HS-5 (cell line): Measurements from ENCODE around the gene ART4.

Experiments
- DNase-seq: peaks from one replicate; pipeline ENCODE4 v3.0.0-alpha.2; 2012; ENCODE audit warnings: low read depth

ART4 gene

DNA sequence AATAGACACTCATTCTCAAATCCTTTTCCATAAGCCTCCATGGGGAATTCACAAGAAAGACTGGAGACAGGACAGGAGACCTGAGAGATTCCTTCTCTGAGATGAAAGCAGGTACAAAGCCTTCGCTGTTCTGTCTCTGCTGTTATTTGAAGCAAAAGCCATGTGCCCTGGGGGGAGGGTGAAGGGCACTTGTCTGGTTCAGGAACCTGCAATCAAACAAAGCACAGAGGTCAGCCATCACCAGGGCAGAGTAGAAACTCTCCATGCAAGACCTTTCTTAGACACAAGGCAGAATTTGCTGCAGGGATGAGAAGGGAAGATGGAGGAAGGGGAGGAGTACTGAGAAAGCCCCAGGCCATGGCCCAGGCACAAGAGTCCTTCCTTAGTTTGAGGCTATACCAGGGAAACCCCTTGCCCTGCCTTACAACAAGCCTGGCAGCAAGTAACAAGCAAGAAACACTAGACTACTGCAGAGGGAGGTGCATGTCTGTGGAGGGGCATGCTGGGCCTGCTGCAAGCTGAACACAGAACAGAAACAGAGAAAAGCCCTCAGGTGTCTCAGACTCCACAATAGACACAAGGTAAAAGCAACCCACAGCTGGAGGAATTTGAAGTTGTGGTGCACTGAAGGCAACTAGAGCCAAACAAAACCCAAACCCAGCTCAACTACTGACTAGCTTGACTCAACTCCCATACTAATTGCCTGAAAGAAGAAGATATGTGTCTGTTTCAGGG lies 7.8 kb upstream of the ART4 start:
- DNase-seq = no peak

DNA sequence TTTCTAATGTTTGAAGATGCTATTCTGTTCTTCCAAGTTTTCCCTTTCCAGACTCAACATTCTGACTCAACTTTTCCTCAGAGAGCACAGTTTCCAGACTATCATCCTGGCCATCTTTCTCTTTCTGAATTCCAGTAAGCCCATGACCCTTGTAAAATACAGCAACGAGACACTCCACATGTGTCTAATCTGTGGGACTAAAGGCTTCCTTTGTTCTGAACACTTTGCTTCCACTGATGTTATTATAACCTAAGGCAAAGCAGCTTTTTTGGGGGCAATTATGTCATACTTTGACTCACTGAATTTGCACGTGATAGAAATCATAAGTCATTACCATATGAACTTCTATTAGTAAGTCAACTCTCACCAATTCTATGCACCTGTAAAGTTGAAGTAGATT lies 6.3 kb upstream of the ART4 start:
- DNase-seq = no peak

DNA sequence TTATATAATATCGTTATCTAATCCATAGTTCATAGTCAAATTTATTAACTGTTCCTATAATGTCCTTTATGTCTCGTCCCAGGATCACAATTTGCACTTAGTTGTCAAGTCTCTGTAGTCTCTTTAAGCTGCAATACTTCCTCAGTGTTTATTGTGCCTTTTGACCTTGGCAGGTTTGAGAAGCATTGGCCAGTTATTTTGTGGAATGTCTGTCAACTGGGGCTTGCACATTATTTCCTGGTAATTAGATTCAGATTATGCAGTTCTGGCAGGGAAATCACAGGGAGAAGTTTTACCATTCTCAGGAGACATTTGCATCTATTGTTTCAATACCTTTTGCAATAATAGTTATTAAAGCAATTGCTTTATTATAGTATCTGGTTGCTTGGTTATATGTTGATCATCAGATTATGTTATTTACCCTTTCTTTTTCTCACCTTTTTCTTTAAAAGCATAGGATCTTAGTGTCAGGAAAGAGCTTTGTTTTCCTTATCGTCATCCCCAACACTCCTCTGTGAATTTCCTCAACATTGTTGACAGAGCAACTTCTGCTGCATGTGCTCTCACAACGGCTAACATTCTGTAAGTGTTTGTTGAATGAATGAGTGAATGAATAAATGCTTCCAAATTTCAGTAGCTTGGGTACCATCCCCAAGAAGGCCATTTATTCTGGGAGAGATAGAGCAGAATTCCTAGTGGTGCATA lies 3.7 kb upstream of the ART4 start:
- DNase-seq = no peak

DNA sequence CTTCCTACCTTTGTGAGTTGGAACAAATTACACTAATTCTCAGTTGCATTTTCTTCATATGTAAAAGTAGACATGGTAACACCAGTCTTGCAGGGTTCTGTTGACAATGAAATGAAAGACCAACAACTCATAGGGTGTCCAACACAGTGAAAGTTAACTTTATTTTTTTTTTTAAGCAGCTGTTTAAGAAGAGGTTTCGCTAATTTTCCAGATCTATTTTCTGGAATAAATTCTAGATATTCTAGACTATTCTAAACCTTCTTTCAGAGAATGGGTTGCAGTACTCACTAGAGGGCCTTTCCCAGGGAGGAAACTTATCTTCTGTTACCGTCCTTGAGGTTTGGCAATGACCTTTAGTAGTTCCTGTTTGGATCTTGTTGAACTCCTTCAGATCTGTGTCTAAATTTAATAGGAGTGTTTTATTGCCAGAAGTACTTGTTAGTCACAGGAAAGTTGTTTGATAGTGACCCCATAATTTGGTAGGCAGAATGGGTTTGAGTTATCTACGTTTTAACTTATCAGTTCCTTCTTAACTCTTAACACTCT lies 2.8 kb upstream of the ART4 start:
- DNase-seq = no peak

DNA sequence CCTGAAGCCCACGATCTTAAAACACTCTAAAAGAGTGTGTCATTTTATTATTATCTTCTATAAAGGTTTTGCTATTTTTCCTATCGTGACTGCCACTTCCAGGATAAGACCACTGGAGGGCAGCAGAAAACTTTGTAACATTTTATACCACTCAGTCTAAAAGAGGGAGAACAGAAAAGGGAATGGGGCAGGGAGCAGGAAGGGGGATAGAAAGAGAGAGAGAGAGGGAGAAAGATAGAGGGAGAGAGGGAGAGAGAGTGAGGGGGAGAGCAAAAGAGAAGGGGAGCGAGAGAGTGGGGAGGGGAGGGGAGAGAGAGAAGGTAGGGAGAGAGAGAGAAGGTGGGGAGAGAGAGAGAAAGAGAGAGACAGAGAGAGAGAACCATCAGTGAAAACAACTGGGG lies 2.0 kb upstream of the ART4 start:
- no peak for DNase-seq

DNA sequence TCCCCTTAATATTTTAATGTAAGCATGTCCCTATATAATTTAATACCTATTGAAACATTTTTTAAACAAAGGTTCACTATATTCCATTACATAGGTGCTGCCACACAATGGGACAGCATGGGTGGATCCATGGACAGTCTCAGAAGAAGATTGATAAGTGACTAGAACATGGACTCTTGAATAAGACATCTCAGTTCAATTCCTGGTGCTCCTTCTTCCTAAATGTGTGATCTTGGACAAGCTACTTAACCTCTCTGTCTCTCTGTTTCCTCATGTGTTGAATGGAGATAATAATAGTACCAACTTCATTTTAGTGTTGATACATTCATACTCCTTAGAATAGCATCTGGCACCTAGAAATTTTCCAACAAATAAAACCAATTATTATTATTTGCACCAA lies 1.1 kb upstream of the ART4 start:
- DNase-seq = no peak

DNA sequence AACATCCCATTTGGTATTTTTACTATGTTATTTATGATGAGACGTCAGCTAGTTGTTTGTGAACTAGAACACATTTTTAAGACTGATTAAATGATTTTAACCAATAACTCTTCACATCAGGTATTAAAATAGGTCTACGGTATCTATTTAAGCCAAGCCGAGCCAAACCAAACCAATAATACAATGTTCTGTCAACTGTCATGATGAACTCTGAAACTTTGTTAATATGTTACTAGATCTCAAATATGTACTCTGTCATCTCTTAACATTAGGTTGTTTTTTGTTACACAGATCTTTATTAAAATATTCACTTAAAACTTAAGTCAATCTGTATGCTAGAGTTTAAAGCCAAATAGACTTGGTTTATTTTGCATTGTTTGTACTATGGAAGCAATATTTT lies 1.0 kb downstream of the ART4 start:
- DNase-seq = no peak

DNA sequence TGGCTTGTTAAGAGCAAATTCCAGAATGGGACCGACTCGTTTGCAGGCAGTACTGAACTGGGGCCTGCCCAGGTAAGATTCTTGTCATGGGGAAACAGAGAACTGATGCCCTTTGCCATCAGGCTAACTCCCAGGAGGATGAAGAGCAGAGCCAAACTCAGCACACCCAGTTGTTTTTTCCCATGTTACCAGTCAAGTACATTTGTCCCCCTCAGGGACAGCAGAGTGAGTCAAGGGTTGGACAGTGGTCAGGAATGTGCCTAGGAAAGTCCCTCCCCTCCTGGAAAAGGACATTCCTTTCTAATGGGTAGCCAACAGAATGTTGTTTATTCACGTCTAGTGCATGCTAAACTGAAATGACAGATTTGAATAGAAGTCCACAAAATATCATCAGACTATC lies 1.6 kb downstream of the ART4 start:
- DNase-seq = peak; percentile 44

DNA sequence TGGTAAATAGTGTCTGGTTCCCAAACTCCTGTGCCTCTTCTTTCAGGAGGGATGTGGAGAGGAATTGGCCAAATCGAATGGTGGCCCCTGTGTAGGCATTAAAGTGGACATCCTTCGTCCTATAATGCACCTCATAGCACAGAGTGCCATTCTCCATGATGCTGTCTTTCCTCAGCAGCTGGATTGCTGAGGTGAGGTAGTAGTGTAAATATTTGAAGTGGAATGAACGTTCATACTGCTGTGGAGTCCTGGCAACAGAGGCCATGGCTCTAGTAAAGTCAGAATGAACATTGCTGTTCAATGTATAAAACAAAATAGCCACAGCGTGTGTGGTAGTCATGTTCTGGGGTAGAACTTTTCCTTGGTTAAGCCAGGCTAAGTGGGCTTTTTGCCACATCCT lies 2.7 kb downstream of the ART4 start:
- DNase-seq = no peak

DNA sequence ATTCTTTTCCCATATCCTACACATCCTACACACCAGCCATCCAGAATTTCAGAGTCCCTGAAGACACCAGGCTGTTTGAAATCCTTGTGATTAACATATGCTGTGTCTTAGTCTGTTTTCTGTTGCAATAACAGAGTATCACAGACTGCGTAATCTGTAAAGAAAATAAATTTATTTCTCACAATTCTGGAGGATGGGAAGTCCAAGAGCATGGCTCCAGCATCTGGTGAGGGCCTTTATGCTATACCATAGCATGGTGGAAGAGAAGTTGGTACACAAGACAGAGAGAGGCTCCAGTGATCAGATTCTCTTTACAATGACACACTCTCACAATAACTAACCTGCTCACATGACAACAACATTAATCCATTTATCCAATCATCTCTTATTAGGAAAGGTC lies 4.1 kb downstream of the ART4 start:
- no peak for DNase-seq

DNA sequence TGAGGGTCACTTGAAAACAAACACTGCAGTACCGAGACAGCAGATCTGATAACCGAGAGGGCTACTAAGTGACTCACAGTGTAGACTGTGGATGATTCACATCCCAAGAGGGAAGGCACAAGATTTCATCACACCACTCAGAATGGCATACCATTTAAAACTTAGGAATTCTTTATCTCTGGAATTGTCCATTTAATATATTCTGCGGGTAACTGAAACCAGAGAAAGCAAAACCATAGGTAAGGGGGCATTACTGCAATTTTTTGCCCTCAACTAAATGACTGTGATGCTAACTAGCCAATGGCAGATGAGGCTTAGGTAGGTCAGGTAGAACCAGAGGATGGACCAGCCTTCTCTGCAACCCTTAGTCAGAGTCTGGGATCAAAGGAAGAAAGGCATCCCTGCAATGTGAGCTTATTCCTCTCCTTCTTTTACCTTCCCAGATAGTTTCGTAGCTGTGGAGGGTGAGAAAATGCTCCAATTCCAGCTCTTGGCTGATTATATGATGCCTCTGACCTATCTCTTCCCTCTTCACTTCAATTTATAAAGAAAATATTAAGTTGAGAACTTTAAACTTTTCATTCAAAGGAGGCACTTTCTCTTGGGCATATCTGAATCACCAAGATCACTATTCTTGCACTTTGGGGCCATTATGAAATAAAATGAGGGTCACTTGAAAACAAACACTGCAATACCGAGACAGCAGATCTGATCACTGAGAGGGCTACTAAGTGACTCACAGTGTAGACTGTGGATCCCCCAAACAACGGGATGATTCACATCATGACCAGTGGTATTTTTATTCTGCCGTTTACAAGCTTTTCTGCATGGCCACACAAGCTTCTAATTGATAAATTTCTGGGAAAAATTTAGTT lies 6.8 kb downstream of the ART4 start:
- peak; percentile 79 for DNase-seq

DNA sequence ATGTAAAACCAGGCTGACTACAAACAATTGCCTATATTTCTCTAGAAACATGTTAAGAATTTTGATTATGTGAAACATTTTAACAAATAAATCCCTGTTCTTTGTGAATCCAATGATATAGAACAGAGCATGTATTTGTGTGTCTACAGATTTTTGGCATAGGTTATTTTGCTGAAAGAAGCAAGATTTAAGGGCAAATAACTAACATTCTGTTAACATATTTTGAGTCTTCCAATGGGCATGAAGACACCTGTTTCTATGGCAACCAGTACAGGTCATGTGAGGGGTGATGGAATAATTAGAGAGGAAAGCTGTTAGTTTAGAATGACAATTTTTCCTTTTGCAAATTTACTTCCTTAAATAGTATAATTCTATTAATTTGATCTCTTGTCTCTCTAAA lies 8.8 kb downstream of the ART4 start:
- DNase-seq = no peak

DNA sequence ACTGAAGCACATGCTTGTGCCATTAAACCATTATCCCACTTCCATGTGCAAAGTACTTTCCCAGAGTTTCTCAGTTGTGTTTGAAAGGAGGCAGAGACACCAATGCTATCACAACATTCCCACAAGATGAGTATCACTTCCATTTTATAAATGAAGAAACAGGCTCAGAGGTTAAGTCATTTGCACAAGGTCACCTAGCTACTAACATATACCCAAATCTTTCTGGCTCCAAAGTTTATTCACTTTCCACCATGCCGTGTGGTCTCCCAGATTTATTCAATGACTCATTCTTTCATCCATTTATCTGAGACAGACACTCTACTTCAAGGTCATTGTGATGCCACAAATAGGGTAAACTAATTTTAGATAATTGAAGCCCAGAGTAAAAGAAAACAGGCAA lies 9.4 kb downstream of the ART4 start:
- DNase-seq = no peak

DNA sequence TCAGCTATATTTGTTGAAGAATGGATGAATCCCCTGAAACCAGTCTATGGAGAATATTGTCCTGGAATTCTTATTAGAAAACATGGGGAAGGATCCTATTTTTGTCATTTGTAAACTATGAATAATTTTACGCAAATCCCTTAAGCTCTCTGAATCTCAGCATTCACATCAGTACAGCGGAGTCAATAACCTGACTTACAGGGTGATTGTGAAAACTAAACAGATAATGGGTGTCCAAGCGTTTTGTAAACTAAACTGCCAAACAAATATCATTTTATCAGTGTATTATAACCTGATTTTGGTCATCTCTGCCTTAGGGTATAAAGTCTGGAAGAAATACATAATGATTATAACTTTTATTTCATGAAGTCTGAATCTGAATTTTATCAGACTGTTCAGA lies 10.0 kb downstream of the ART4 start:
- no peak for DNase-seq

DNA sequence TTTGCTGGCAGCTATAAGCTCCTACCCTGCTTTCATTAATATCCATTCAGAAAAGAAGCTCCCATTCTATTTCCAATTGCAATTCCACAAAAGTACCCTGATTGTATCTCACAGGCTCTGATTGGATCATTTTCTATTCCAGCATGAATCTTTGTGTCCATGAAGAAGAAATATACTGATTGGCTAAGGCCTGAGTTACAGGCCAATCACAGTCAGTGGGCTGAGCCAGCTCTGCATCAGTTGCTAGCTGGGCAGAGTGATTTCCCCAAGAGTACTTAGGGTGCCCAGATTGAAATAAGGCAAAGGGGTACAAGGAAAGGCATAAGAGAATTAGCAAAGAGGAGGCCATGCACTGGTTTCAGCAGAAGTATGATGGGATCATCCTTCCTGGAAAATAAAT lies 14.4 kb downstream of the ART4 start:
- no peak for DNase-seq

DNA sequence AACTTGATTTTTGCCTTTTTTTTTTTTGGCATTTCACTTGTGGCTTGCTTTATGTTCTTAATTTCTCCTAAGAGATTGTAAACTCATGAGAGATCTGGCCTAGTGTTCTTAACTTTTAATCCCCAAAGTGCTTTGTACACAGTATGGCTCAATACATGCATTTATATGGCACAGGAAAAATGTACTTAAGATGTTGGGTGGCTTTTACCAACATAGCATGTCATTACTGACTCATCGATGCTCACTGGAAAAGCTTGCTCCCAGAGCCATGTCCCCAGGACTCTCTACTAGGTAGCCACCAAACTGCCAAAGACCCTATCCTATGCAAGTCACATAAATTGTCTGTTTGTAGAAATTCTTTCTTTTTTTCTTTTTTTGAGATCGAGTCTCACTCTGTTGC lies 16.3 kb downstream of the ART4 start:
- DNase-seq = no peak

DNA sequence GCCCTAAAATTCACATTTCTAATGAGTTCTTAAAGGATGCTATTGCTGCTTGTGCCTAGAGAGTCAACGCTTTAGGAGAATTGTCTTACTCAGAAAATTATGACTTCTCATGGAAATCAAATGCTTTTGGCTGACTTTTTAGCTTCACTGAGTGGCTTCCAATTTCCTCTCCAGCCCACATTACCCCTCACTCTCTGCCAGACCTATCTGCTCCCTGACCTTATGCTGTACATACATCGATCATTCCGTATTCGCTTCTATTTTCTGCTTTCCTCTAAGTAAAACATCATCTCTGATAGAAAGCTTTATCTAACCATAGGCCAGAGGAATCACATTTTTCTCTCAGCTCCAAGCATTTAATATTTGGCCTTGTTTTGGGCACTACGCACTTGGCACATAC lies 16.8 kb downstream of the ART4 start:
- no peak for DNase-seq

DNA sequence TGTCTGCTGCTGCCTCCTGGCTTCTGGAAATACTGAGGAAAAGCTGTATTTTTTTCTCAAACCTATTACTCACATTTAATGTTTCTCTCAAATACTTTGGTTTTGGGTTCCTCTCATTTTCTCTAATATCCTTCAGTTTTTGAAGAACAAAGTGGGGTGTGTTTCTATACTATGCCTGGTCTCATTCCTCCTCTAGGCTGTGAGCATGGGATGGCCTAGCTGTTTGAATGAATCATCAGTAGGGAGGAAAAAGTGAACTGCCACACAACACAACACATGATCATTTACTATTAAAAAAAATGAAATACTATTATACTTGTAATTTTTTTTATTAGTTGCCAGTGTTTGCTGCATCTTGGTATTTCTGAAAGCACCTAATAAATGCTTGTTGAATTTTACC lies 18.1 kb downstream of the ART4 start:
- no peak for DNase-seq

DNA sequence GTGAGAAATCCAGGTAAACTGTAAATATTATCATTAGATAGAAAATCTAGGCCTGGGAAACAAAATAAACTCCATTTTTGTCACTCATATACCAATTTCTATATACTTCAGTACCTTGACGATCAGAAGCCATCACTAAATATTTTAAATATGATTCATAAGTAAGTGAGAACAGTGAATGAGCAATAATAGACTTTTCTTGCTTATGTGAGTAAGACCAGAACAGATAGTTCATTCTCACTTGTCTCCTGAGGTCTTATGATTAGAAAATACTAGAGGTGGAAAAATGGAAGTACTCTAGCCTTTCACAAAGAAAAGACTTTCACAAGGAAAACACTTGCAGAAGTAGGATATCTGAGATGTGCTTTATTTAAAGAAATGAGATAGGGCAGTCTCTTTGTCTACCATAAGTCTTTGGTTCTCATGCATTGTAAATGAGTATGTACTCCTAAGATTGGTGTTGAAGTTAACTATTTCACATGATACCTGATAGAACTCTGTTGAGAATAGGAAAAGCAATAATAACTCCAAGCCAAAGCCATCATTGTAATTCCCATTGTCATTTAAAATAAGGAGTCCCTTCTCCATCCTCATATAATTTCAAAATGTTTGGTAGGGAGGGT lies 19.2 kb downstream of the ART4 start:
- DNase-seq = no peak

DNA sequence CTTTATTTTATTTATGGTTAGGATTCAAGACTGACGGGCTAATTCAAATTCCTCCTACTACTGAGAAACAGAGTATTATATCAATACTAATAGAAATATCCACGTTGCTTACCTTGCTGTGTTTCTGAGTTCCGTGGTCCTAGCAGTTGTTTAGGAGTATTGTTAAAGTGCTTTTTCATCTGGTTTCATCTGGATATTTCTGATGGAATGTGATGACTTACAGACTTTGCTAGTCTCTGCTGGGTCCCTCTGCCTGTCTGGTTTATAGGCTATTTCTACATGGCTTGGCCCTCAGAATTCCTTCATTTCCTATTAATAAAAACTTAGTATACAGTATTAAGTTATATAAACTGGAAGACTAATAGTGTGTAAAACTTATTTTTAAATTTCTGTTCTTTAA lies 29.3 kb downstream of the ART4 start, which contains the start of gene SMCO3:
TSS of gene SMCO3 (minus strand) at position 169 of the 400 bp plus-strand sequence. CDS start 7,502 bp downstream, outside the sequence.
- DNase-seq = no peak

DNA sequence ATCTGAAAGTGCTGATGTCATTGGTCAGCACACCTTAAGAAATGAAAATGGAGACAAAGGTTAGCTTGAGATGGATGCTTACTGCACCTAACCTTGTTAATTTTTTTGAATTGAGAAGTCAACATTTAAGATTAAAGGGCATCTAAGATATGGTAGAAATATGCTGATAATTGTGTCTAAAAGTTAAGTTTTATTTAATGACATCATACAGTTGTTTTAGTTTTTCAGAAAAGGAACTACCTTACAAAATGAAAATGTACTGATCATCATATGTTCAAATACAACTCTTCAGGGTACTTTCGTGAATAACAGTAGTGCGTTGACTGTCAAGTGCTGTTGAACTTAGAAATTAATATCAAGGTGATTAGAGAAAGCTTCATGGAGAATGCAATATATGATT lies 31.8 kb downstream of the ART4 start:
- DNase-seq = no peak

DNA sequence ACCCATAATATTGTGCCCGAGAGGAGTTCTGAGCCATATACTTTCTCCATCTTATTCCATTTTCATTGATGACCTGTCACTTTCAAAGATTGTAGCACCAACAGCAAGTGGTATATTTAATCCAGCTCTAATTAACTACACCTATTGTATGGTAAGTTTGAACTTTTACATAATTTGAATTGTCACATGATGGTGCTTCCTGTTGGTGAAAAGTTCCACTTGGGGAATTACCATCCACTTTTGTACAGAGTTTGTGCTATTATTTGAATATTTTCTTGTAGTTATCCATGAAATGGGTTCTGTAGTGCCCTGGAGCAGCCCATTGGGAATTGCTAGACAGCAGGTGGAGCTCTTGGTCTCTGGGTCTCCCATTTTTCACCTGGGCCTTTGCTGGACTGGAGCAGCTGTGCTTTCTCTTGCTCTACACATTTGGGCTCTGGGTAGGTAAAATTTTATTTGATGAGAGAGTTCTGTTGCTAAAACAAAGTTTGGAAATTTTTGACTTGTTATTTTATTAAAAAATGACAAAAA lies 32.3 kb downstream of the ART4 start:
- DNase-seq = no peak
